ENCODE results near the gene CACNA2D3.

- TF ChIP-seq CTCF (conservative IDR thresholded peaks at IDR 0.05 in 1 of 2, IDR thresholded peaks at IDR 0.05 in 1 of 2; ENCODE audit: extremely low read depth in 1 of 2, insufficient read depth in 1 of 2, low read depth in 1 of 2, low read length in 2 of 2) (no peak), EZH2 (IDR thresholded peaks at IDR 0.05; ENCODE audit: borderline replicate concordance, low read length) (no peak)
Observed at GRCh38 chr3:54988302-54988837, 866.0 kb downstream of the CACNA2D3 start.
